HepG2 (cell line): Measurements from ENCODE around the gene CTNND1.

ENCODE experiments used
- CHD2 ChIP-seq: IDR thresholded peaks from 2 replicates; pipeline ENCODE4 v1.6.1; 2011; ENCODE audit warnings: low read depth, low read length, improper control_type of control experiment
- CTCF ChIP-seq: sonication (generic); formaldehyde crosslinking; IDR thresholded peaks from 2 replicates; pipeline ENCODE4 v1.5.0; 2020; ENCODE audit warnings: mild to moderate bottlenecking, missing genetic modification reagents, moderate library complexity
- POLR2AphosphoS5 ChIP-seq: IDR thresholded peaks from 2 replicates; pipeline ENCODE4 v1.6.1; 2012; ENCODE audit warnings: low read depth, low read length
- RFX5 ChIP-seq: IDR thresholded peaks from 2 replicates; pipeline ENCODE4 v1.6.1; 2011; ENCODE audit warnings: low read depth, low read length, improper control_type of control experiment
- ZNF549 ChIP-seq: sonication (generic); formaldehyde crosslinking; IDR thresholded peaks from 2 replicates; pipeline ENCODE4 v1.5.0; 2020; ENCODE audit warnings: missing genetic modification reagents
- ZNF660 ChIP-seq: sonication (generic); formaldehyde crosslinking; IDR thresholded peaks from 2 replicates; pipeline ENCODE4 v1.5.1; 2020; ENCODE audit warnings: mild to moderate bottlenecking, low read depth, missing genetic modification reagents, borderline replicate concordance

- no peak for TF ChIP-seq ZNF660 (CRISPR knock-in tag)
- no peak for TF ChIP-seq RFX5
- no peak for TF ChIP-seq POLR2AphosphoS5
- TF ChIP-seq ZNF549 (CRISPR knock-in tag): no peak
- no peak for TF ChIP-seq CTCF (CRISPR knock-in tag)
- TF ChIP-seq CHD2: no peak
These were observed 3.0 kb downstream of the CTNND1 start for GRCh38 chr11:57764566-57764965.
